DND-41 (cell line): ENCODE results near the gene NFXL1.

ENCODE experiments used
- EZH2 ChIP-seq: IDR thresholded peaks from 3 replicates; pipeline ENCODE4 v1.6.1; 2012; ENCODE audit warnings: borderline replicate concordance, low read depth, mild to moderate bottlenecking, moderate library complexity, low read length, inconsistent platforms; ENCODE audit not compliant: severe bottlenecking
- TF ChIP-seq, protein P1 (sequence below): IDR thresholded peaks from 2 replicates; pipeline ENCODE4 v1.5.1; 2012; ENCODE audit warnings: borderline replicate concordance, low read length, moderate library complexity, mild to moderate bottlenecking; ENCODE audit not compliant: poor library complexity, severe bottlenecking; ENCODE audit errors: extremely low read depth

DNA sequence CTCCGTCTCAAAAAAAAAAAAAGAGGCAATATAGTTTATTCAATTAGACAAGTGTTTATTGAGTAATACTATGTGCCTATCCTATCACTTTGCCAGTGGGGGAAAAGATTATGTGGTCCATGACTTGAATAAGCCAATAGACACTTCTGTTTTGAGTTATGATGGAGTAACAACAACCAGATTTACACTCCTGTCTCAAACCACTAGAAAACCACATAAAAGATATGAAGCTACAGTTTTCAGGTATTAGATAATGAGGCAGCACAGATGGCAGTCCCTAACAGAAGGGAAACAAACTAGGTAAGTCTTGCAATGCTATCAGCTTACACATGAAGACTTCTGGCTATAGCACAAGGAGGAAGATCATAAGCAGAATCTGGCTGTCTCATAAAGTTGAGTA lies 22.5 kb downstream of the NFXL1 start:
- no peak for TF ChIP-seq EZH2
- TF ChIP-seq, protein P1, sequence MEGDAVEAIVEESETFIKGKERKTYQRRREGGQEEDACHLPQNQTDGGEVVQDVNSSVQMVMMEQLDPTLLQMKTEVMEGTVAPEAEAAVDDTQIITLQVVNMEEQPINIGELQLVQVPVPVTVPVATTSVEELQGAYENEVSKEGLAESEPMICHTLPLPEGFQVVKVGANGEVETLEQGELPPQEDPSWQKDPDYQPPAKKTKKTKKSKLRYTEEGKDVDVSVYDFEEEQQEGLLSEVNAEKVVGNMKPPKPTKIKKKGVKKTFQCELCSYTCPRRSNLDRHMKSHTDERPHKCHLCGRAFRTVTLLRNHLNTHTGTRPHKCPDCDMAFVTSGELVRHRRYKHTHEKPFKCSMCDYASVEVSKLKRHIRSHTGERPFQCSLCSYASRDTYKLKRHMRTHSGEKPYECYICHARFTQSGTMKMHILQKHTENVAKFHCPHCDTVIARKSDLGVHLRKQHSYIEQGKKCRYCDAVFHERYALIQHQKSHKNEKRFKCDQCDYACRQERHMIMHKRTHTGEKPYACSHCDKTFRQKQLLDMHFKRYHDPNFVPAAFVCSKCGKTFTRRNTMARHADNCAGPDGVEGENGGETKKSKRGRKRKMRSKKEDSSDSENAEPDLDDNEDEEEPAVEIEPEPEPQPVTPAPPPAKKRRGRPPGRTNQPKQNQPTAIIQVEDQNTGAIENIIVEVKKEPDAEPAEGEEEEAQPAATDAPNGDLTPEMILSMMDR: no peak
